Measurements from ENCODE around the gene CASS4. TPM values are rescaled to one million over a fixed set of nuclear protein-coding genes. Genes with fewer than 3 reads are reported as not detected.

The CASS4 gene
- total RNA-seq, 1 experiment from 2014 or later = 0.17 TPM

DNA sequence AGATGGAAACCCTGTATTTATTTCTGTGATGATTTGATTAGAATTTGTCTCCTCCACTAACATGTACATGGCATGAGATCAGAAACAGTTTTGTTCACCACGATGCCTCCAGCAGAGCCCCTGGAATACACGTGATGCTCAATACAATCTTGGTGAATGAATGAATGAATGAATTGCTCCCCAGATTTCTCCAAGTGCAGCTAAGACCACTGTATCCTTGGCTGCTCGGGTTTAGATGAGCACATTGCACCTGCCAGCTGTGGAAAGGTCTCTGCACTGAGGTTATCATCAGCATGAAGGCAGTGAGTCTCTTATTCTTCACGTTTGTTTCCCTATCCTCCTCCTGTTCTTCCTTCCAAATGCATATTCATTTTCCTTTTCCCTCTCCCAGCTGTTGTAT is 17.9 kb downstream of the CASS4 start:
- intact Hi-C loops (cut with micrococcal nuclease) = no loop called here
- H3K79me2 ChIP-seq (ENCODE audit: insufficient read depth, low read length) = no peaks in the 10 kb centered on the region
- TF ChIP-seq, protein P1, sequence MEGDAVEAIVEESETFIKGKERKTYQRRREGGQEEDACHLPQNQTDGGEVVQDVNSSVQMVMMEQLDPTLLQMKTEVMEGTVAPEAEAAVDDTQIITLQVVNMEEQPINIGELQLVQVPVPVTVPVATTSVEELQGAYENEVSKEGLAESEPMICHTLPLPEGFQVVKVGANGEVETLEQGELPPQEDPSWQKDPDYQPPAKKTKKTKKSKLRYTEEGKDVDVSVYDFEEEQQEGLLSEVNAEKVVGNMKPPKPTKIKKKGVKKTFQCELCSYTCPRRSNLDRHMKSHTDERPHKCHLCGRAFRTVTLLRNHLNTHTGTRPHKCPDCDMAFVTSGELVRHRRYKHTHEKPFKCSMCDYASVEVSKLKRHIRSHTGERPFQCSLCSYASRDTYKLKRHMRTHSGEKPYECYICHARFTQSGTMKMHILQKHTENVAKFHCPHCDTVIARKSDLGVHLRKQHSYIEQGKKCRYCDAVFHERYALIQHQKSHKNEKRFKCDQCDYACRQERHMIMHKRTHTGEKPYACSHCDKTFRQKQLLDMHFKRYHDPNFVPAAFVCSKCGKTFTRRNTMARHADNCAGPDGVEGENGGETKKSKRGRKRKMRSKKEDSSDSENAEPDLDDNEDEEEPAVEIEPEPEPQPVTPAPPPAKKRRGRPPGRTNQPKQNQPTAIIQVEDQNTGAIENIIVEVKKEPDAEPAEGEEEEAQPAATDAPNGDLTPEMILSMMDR (IDR thresholded peaks at IDR 0.05 in 2 of 3, conservative IDR thresholded peaks at IDR 0.05 in 1 of 3; ENCODE audit: borderline replicate concordance in 1 of 3, insufficient read depth in 1 of 3, low read depth in 2 of 3, low read length in 2 of 3) = no peak
- TF ChIP-seq, protein P2, sequence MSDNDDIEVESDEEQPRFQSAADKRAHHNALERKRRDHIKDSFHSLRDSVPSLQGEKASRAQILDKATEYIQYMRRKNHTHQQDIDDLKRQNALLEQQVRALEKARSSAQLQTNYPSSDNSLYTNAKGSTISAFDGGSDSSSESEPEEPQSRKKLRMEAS (IDR thresholded peaks at IDR 0.05) = no peak
- TF ChIP-seq CBX3 (IDR thresholded peaks at IDR 0.05; ENCODE audit: low read depth) = no peak
- TF ChIP-seq CEBPB (IDR thresholded peaks at IDR 0.05; ENCODE audit: low read depth) = no peak
- TF ChIP-seq ZNF274 (IDR thresholded peaks at IDR 0.05; ENCODE audit: low read depth, low read length) = no peak
- no peak for TF ChIP-seq EZH2phosphoT487 (IDR thresholded peaks at IDR 0.05; ENCODE audit: borderline replicate concordance)
- no peak for TF ChIP-seq RAD21 (IDR thresholded peaks at IDR 0.05; ENCODE audit: low read depth)
- no peak for TF ChIP-seq SIN3A (IDR thresholded peaks at IDR 0.05; ENCODE audit: low read depth)
- TF ChIP-seq TCF7L2 (IDR thresholded peaks at IDR 0.05; ENCODE audit: borderline replicate concordance, extremely low read depth, insufficient read depth, insufficient read length) = no peak
- no peak for TF ChIP-seq EZH2 (IDR thresholded peaks at IDR 0.05)
- TF ChIP-seq ELF1 (IDR thresholded peaks at IDR 0.05; ENCODE audit: borderline replicate concordance, low read depth) = no peak
- no peak for TF ChIP-seq SP1 (IDR thresholded peaks at IDR 0.05; ENCODE audit: low read depth)
- TF ChIP-seq ZFX (IDR thresholded peaks at IDR 0.05) = no peak
- TF ChIP-seq, protein P3, sequence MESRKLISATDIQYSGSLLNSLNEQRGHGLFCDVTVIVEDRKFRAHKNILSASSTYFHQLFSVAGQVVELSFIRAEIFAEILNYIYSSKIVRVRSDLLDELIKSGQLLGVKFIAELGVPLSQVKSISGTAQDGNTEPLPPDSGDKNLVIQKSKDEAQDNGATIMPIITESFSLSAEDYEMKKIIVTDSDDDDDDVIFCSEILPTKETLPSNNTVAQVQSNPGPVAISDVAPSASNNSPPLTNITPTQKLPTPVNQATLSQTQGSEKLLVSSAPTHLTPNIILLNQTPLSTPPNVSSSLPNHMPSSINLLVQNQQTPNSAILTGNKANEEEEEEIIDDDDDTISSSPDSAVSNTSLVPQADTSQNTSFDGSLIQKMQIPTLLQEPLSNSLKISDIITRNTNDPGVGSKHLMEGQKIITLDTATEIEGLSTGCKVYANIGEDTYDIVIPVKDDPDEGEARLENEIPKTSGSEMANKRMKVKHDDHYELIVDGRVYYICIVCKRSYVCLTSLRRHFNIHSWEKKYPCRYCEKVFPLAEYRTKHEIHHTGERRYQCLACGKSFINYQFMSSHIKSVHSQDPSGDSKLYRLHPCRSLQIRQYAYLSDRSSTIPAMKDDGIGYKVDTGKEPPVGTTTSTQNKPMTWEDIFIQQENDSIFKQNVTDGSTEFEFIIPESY (IDR thresholded peaks at IDR 0.05; ENCODE audit: extremely low read depth, insufficient replicate concordance, low read length) = no peak
- no peaks in the 10 kb centered on the region for H3K9me3 ChIP-seq (ENCODE audit: control insufficient read depth in 1 of 2, insufficient read depth in 1 of 2, low read depth in 1 of 2, low read length in 2 of 2)
- ChIA-PET POLR2A (no interaction called here), RAD21 (ENCODE audit: low non-redundant PET in 1 of 2, low total read pairs in 2 of 2, uncharacterized antibody in 2 of 2, unreplicated experiment in 2 of 2) (no interaction called here), CTCF (no interaction called here)
- no peaks in the 10 kb centered on the region for H3K27me3 ChIP-seq (ENCODE audit: insufficient read depth, low read length)
- no TSS peak for BruUV-seq (replicated peaks)
- peak overlapping the region; percentile 34; the same call in 1 of the 2 replicates for H3K4me2 ChIP-seq (ENCODE audit: low read length)
- no peak for DNase-seq (ENCODE audit: low read depth, low spot score)
- H3K9me2 ChIP-seq (ENCODE audit: insufficient read depth) = no peaks in the 10 kb centered on the region
- no peak overlapping the region for H3K9ac ChIP-seq (ENCODE audit: low read length)
- H2AFZ ChIP-seq (ENCODE audit: low read depth, low read length, poor library complexity, severe bottlenecking) = no peak overlapping the region
- no peak overlapping the region for H3K27ac ChIP-seq (ENCODE audit: low read depth, low read length)
- no peaks in the 10 kb centered on the region for H4K20me1 ChIP-seq (ENCODE audit: insufficient read depth)
- H3K4me3 ChIP-seq (replicated peaks in 1 of 2; ENCODE audit: low read depth in 1 of 2, low read length in 2 of 2) = no peak overlapping the region
- ATAC-seq = no peak
- H3K4me1 ChIP-seq (ENCODE audit: control insufficient read depth in 1 of 2, insufficient read depth in 2 of 2, low read length in 2 of 2) = peaks cover 0 to 11% of the 10 kb centered on the region in 2 experiments; a peak in 2 of 4 replicates
- no peaks in the 10 kb centered on the region for H3K36me3 ChIP-seq (ENCODE audit: control insufficient read depth in 1 of 2, insufficient read depth in 2 of 2, low read length in 2 of 2)

Measured in HCT116 (cell line).